Body of pancreas (tissue), 4 donors: ENCODE results near the gene DEFB129.

Source experiments
- POLR2A ChIP-seq, 3 donors: fragments of 450-650 bp; IDR thresholded peaks; one replicate each; pipeline ENCODE4 v1.6.1; 2016; ENCODE audit warnings: antibody characterized with exemption in 3 of 3, mild to moderate bottlenecking in 2 of 3
- TF ChIP-seq, protein P1 (sequence below), 7 experiments: fragments of 450-650 bp in 4 of 7; fragments of 200-600 bp in 3 of 7; sonication (generic) in 3 of 7; IDR thresholded peaks; one replicate each; pipeline ENCODE4 v1.5.1; 2016 to 2019; ENCODE audit warnings: antibody characterized with exemption in 7 of 7

DNA sequence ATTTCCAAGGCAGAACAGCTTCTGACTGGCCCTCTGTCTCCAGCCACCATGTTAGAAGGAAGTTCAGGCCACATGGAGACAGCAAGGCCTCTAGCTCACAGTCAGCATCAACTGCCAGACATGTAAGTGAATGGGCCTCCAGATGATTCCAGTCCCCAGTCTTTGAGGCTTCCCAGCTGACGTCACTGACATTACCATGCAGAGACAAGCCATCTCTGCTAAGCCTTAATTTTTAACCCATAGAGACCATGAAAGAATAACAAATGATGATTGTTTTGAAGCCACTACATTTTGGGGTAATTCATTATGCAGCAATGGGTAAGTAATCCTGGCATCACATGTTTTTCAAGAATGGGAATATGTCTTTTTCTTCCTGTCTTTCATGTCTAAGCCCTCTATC is 11.3 kb upstream of the DEFB129 start:
- TF ChIP-seq, protein P1, sequence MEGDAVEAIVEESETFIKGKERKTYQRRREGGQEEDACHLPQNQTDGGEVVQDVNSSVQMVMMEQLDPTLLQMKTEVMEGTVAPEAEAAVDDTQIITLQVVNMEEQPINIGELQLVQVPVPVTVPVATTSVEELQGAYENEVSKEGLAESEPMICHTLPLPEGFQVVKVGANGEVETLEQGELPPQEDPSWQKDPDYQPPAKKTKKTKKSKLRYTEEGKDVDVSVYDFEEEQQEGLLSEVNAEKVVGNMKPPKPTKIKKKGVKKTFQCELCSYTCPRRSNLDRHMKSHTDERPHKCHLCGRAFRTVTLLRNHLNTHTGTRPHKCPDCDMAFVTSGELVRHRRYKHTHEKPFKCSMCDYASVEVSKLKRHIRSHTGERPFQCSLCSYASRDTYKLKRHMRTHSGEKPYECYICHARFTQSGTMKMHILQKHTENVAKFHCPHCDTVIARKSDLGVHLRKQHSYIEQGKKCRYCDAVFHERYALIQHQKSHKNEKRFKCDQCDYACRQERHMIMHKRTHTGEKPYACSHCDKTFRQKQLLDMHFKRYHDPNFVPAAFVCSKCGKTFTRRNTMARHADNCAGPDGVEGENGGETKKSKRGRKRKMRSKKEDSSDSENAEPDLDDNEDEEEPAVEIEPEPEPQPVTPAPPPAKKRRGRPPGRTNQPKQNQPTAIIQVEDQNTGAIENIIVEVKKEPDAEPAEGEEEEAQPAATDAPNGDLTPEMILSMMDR (IDR thresholded peaks at IDR 0.05), result no peak
- TF ChIP-seq POLR2A (IDR thresholded peaks at IDR 0.05), result no peak
